Suprapubic skin (tissue), 4 donors: ENCODE measurements around the gene MYCT1.

Source experiments
- POLR2A ChIP-seq, 2 donors: fragments of 450-650 bp; IDR thresholded peaks; one replicate each; pipeline ENCODE4 v1.6.1; 2017; ENCODE audit warnings: antibody characterized with exemption in 2 of 2, mild to moderate bottlenecking in 2 of 2, moderate library complexity in 2 of 2
- POLR2AphosphoS5 ChIP-seq, 3 donors: sonication (generic); formaldehyde crosslinking; IDR thresholded peaks; one replicate each; pipeline ENCODE4 v1.6.1; 2017; ENCODE audit warnings: antibody characterized with exemption in 3 of 3
- TF ChIP-seq, protein P1 (sequence below), 2 donors: fragments of 200-600 bp in 1 of 2; fragments of 450-650 bp in 1 of 2; sonication (generic) in 1 of 2; IDR thresholded peaks; one replicate each; pipeline ENCODE4 v1.5.1; 2016 to 2019; ENCODE audit warnings: antibody characterized with exemption in 2 of 2, mild to moderate bottlenecking in 1 of 2, moderate library complexity in 1 of 2

DNA sequence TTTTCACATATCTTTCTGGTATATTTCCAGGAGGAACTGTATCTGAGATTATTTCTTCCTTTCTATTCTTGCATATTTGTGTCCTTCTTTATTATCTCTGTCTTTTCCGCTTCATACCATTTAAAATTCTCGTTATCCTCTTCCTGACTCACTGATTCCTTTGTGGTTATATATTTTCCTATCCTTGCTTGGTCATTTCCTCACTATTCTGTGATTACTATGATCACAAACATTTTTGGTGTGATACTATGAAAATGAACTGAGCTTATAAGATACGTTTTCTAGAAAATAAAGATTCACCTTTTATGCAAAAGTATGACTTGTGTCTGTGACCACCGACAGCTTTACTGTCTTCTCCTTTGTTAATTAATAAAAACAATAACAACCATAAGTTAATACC, 26.5 kb upstream of the MYCT1 start:
- TF ChIP-seq, protein P1, sequence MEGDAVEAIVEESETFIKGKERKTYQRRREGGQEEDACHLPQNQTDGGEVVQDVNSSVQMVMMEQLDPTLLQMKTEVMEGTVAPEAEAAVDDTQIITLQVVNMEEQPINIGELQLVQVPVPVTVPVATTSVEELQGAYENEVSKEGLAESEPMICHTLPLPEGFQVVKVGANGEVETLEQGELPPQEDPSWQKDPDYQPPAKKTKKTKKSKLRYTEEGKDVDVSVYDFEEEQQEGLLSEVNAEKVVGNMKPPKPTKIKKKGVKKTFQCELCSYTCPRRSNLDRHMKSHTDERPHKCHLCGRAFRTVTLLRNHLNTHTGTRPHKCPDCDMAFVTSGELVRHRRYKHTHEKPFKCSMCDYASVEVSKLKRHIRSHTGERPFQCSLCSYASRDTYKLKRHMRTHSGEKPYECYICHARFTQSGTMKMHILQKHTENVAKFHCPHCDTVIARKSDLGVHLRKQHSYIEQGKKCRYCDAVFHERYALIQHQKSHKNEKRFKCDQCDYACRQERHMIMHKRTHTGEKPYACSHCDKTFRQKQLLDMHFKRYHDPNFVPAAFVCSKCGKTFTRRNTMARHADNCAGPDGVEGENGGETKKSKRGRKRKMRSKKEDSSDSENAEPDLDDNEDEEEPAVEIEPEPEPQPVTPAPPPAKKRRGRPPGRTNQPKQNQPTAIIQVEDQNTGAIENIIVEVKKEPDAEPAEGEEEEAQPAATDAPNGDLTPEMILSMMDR (IDR thresholded peaks at IDR 0.05): no peak
- TF ChIP-seq POLR2AphosphoS5 (IDR thresholded peaks at IDR 0.05): no peak
- TF ChIP-seq POLR2A (IDR thresholded peaks at IDR 0.05): no peak
